HG03060 (cell line): ENCODE data around the gene HGFAC.

Experiments used
- ATAC-seq: cut with Tn5 transposase; IDR thresholded peaks from one replicate; pipeline ENCODE4 v1.9.1; 2021; ENCODE audit warnings: low read depth, moderate number of reproducible peaks; ENCODE audit not compliant: unreplicated experiment

HGFAC gene

GRCh38 chr4:3441501-3442459 lies at the start of gene HGFAC:
TSS of gene HGFAC (plus strand) at chr4:3441968. CDS start at chr4:3442002, 34 bp downstream.
- ATAC-seq, result no peak

- no peak for ATAC-seq
These were observed 49.4 kb upstream of the HGFAC start for GRCh38 chr4:3392321-3392720.

- ATAC-seq, result no peak
These were observed 48.6 kb upstream of the HGFAC start for GRCh38 chr4:3393171-3393570.

GRCh38 chr4:3396600-3396999 lies 45.2 kb upstream of the HGFAC start:
- ATAC-seq, result no peak

- ATAC-seq, result no peak
These were observed 44.6 kb upstream of the HGFAC start for GRCh38 chr4:3397128-3397527.

GRCh38 chr4:3399277-3400194 lies 42.2 kb upstream of the HGFAC start:
- no peak for ATAC-seq

GRCh38 chr4:3401436-3402171 lies 40.2 kb upstream of the HGFAC start:
- ATAC-seq, result no peak

GRCh38 chr4:3402491-3403347 lies 39.0 kb upstream of the HGFAC start:
- ATAC-seq, result no peak

GRCh38 chr4:3403348-3403906 lies 38.3 kb upstream of the HGFAC start:
- ATAC-seq, result no peak

GRCh38 chr4:3404546-3404945 lies 37.2 kb upstream of the HGFAC start:
- no peak for ATAC-seq

- no peak for ATAC-seq
These were observed 36.6 kb upstream of the HGFAC start for GRCh38 chr4:3405176-3405575.

GRCh38 chr4:3406021-3406420 lies 35.7 kb upstream of the HGFAC start:
- no peak for ATAC-seq

- no peak for ATAC-seq
These were observed 35.3 kb upstream of the HGFAC start for GRCh38 chr4:3406431-3406830.

- no peak for ATAC-seq
These were observed 34.5 kb upstream of the HGFAC start for GRCh38 chr4:3407171-3407771.

GRCh38 chr4:3407930-3408792 lies 33.6 kb upstream of the HGFAC start:
- no peak for ATAC-seq

GRCh38 chr4:3408793-3409330 lies 32.9 kb upstream of the HGFAC start:
- no peak for ATAC-seq

GRCh38 chr4:3409571-3410091 lies 32.1 kb upstream of the HGFAC start:
- ATAC-seq, result no peak
